BLaER1 (cell line): ENCODE measurements around the gene CTNND2.

ENCODE experiments used
- H3K27ac ChIP-seq: shearing (Covaris generic); formaldehyde crosslinking; 2 replicates; pipeline ENCODE4 v1.8.1; 2022
- H3K27me3 ChIP-seq: shearing (Covaris generic); formaldehyde crosslinking; 2 replicates; pipeline ENCODE4 v1.8.1; 2022
- H3K36me3 ChIP-seq: shearing (Covaris generic); formaldehyde crosslinking; 2 replicates; pipeline ENCODE4 v1.8.1; 2022
- H3K4me1 ChIP-seq: shearing (Covaris generic); formaldehyde crosslinking; 2 replicates; pipeline ENCODE4 v1.8.1; 2022
- H3K4me2 ChIP-seq: shearing (Covaris generic); formaldehyde crosslinking; 2 replicates; pipeline ENCODE4 v1.8.1; 2022
- H3K4me3 ChIP-seq: shearing (Covaris generic); formaldehyde crosslinking; 2 replicates; pipeline ENCODE4 v1.8.1; 2022
- H3K9ac ChIP-seq: shearing (Covaris generic); formaldehyde crosslinking; 2 replicates; pipeline ENCODE4 v1.8.1; 2022
- H3K9me3 ChIP-seq: shearing (Covaris generic); formaldehyde crosslinking; 2 replicates; pipeline ENCODE4 v1.8.1; 2022
- H4K20me1 ChIP-seq: shearing (Covaris generic); formaldehyde crosslinking; 2 replicates; pipeline ENCODE4 v1.8.1; 2022
- Cebpa-rat ChIP-seq: shearing (Covaris generic); IDR thresholded peaks from 2 replicates; pipeline ENCODE4 v1.8.1; 2022

CTNND2 gene

DNA sequence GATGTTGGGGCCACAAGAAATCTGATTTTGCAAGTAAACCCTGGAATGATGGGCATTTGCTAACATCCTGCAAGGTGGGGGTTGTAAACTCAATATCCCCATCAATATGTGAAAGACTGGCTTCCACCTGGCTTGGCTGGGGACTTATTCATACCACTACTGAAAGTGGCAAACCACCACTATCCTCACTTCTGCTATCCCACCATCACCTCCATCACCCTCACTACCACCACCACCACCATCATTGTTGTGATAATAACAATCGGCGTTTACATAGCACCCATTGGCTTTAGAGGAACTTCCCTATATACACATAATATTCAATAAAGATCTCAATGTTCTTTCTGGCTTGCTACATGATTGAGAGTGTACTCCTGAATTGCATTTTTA is 918.5 kb downstream of the CTNND2 start:
- Histone ChIP-seq H3K4me3 (no peak overlapping the region), H3K27me3 (no peaks in the 10 kb centered on the region), H4K20me1 (no peaks in the 10 kb centered on the region), H3K9ac (no peak overlapping the region), H3K4me2 (no peak overlapping the region), H3K27ac (no peak overlapping the region), H3K4me1 (peaks cover 50% of the 10 kb centered on the region), H3K36me3 (no peaks in the 10 kb centered on the region), H3K9me3 (no peaks in the 10 kb centered on the region)
- TF ChIP-seq Cebpa-rat: no peak

DNA sequence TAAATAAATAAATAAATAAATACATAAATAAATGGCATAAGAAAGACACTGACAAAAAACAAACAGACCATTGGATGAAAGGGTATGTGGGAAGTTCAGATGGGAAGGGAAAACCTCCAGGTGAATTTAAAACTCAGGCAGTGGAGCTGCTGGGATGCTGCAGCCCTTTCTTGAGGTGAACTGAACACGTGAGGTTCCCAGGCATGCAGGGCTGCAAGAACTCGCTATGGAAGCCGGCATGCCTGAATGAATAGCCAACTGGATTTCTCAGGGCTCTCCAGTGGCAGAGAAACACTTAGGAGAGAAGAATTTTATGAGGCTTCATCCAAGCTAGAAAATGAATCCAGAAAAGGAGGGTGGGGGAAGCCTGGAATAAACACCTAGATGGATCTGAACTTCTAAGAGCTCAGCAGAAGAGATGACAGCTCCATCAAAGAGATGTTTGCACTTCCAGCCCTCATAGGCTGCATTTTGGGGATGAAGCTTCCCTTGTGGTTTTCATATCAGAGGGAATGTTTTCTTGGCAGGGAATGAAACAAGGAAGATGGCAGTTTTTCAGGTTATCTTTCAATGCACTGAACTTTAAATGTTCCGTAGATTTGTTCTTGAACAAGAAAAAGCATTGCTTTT is 919.0 kb downstream of the CTNND2 start:
- H3K27ac ChIP-seq: no peak overlapping the region
- no peaks in the 10 kb centered on the region for H3K36me3 ChIP-seq
- no peaks in the 10 kb centered on the region for H3K27me3 ChIP-seq
- H4K20me1 ChIP-seq: no peaks in the 10 kb centered on the region
- no peak overlapping the region for H3K4me2 ChIP-seq
- H3K4me1 ChIP-seq: peaks cover 50% of the 10 kb centered on the region
- H3K4me3 ChIP-seq: no peak overlapping the region
- TF ChIP-seq Cebpa-rat: no peak
- no peak overlapping the region for H3K9ac ChIP-seq
- H3K9me3 ChIP-seq: no peaks in the 10 kb centered on the region

- no peak overlapping the region for H3K27ac ChIP-seq
- H3K9ac ChIP-seq: no peak overlapping the region
- H3K36me3 ChIP-seq: no peaks in the 10 kb centered on the region
- no peak overlapping the region for H3K4me2 ChIP-seq
- no peaks in the 10 kb centered on the region for H3K27me3 ChIP-seq
- no peak for TF ChIP-seq Cebpa-rat
- peaks cover 41% of the 10 kb centered on the region for H3K4me1 ChIP-seq
- H3K4me3 ChIP-seq: no peak overlapping the region
- H4K20me1 ChIP-seq: no peaks in the 10 kb centered on the region
- no peaks in the 10 kb centered on the region for H3K9me3 ChIP-seq
These were observed 920.1 kb downstream of the CTNND2 start for GRCh38 chr5:10984021-10984715.

DNA sequence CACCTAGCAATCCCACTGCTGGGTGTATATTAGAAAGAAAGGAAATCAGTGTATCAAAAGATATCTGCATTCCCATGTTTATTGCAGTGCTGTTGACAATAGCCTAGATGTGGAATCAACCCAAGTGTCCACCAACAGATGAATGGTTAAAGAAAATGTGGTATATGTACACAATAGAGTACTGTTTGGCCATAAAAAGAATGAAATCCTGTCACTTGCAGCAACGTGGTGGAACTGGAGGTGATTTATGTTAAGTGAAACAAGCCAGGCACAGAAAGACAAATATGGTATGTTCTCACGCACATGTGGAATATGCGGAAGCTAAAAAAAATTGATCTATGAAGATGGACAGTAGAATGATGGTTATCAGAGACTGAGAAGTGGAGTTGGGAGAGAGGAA is 921.6 kb downstream of the CTNND2 start:
- Histone ChIP-seq H4K20me1 (no peaks in the 10 kb centered on the region), H3K4me2 (peak overlapping the region; percentile 36; the same call in 1 of the 2 replicates), H3K27ac (no peak overlapping the region), H3K4me3 (no peak overlapping the region), H3K4me1 (peaks cover 30% of the 10 kb centered on the region), H3K27me3 (no peaks in the 10 kb centered on the region), H3K36me3 (no peaks in the 10 kb centered on the region), H3K9me3 (no peaks in the 10 kb centered on the region), H3K9ac (no peak overlapping the region)
- TF ChIP-seq Cebpa-rat: no peak

- no peaks in the 10 kb centered on the region for H3K27me3 ChIP-seq
- H3K4me1 ChIP-seq: peaks cover 31% of the 10 kb centered on the region
- H3K4me2 ChIP-seq: peak overlapping the region; percentile 36
- H4K20me1 ChIP-seq: no peaks in the 10 kb centered on the region
- H3K27ac ChIP-seq: no peak overlapping the region
- H3K9me3 ChIP-seq: no peaks in the 10 kb centered on the region
- H3K4me3 ChIP-seq: no peak overlapping the region
- no peaks in the 10 kb centered on the region for H3K36me3 ChIP-seq
- no peak overlapping the region for H3K9ac ChIP-seq
- no peak for TF ChIP-seq Cebpa-rat
These were observed 922.3 kb downstream of the CTNND2 start for GRCh38 chr5:10981932-10982331.

DNA sequence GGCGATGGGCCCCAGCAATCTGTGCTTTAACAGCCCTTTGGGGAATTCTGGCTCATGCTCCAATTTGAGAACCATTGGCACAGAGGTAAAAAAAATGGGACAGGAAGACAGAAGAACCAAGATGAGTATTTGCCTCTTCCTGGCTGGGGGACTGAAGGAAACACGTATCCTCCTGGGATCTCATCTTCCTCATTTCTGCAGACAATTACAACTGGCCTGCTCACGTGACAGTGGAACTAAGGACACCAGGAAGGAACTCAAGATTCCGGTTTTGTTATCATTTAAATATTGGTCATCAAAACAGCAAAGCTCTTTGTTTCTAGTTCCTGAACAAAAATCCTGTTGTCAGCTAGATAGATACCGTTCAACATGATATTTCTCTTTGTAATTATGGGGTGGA is 927.2 kb downstream of the CTNND2 start:
- Histone ChIP-seq H3K4me2 (peak overlapping the region; percentile 73), H4K20me1 (no peaks in the 10 kb centered on the region), H3K9ac (no peak overlapping the region), H3K27me3 (no peaks in the 10 kb centered on the region), H3K4me1 (peaks cover 46% of the 10 kb centered on the region), H3K9me3 (peaks cover 13% of the 10 kb centered on the region; the same call in 1 of the 2 replicates), H3K4me3 (no peak overlapping the region), H3K36me3 (no peaks in the 10 kb centered on the region), H3K27ac (0 out of 2 replicates have a peak overlapping the region, but pooled peaks have one; percentile 7)
- TF ChIP-seq Cebpa-rat: no peak

GRCh38 chr5:10975945-10976344 is 928.3 kb downstream of the CTNND2 start:
- peaks cover 38% of the 10 kb centered on the region for H3K4me1 ChIP-seq
- H3K4me3 ChIP-seq: no peak overlapping the region
- no peaks in the 10 kb centered on the region for H3K36me3 ChIP-seq
- peak overlapping the region; percentile 73 for H3K4me2 ChIP-seq
- H3K27me3 ChIP-seq: no peaks in the 10 kb centered on the region
- TF ChIP-seq Cebpa-rat: no peak
- no peak overlapping the region for H3K27ac ChIP-seq
- H4K20me1 ChIP-seq: no peaks in the 10 kb centered on the region
- H3K9me3 ChIP-seq: peaks cover 13% of the 10 kb centered on the region; the same call in 1 of the 2 replicates
- H3K9ac ChIP-seq: no peak overlapping the region

DNA sequence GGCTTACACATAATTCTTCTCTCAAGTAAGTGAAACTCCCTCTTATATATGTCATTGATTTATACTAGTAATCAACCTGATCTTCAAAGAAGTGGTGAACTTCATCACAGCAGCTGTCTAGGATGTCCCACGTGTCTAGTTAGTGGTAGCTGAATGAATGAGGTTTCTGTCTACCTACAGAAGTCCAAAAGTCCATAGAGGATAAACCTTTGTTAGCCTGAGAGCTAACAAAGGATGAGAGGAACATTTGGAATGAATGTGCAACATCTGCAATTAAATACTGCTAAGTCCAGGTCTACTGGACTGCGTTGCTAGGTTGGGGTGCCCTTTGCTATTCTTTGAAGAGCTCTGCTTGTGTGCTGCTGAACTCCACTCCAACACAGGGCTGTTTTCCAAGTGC is 929.4 kb downstream of the CTNND2 start:
- Histone ChIP-seq H3K27ac (no peak overlapping the region), H3K4me2 (peak overlapping the region; percentile 73), H3K27me3 (no peaks in the 10 kb centered on the region), H3K9me3 (peaks cover 13% of the 10 kb centered on the region; the same call in 1 of the 2 replicates), H3K4me1 (peaks cover 38% of the 10 kb centered on the region), H3K36me3 (no peaks in the 10 kb centered on the region), H3K4me3 (no peak overlapping the region), H4K20me1 (no peaks in the 10 kb centered on the region), H3K9ac (no peak overlapping the region)
- TF ChIP-seq Cebpa-rat: no peak

DNA sequence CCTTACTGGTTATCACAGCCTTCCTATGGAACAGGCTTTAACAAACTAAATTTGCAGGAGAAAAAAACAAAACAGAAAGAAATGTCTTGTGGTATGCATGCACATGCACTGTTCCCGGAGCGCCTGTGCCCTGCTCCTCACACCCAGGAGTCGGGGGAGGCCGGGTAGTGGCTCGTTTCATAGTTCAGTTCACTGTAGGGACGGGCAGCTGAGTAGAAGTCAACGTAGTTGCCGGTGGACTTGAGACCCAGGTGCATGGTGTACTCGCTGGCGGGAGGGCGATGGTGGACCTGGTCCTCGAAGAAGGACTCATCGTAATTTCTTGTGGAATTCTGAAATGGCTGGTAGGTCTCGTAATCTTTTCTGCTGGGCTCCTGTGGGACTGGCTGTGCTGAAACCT is 930.9 kb downstream of the CTNND2 start:
- TF ChIP-seq Cebpa-rat: no peak
- no peak overlapping the region for H3K4me3 ChIP-seq
- H3K27me3 ChIP-seq: no peaks in the 10 kb centered on the region
- H3K4me2 ChIP-seq: no peak overlapping the region
- no peak overlapping the region for H3K9ac ChIP-seq
- no peaks in the 10 kb centered on the region for H4K20me1 ChIP-seq
- no peaks in the 10 kb centered on the region for H3K36me3 ChIP-seq
- H3K27ac ChIP-seq: no peak overlapping the region
- peaks cover 38% of the 10 kb centered on the region for H3K4me1 ChIP-seq
- peaks cover 13% of the 10 kb centered on the region; the same call in 1 of the 2 replicates for H3K9me3 ChIP-seq

- no peak overlapping the region for H3K4me3 ChIP-seq
- H3K36me3 ChIP-seq: no peaks in the 10 kb centered on the region
- no peak overlapping the region for H3K9ac ChIP-seq
- H3K4me2 ChIP-seq: no peak overlapping the region
- H4K20me1 ChIP-seq: no peaks in the 10 kb centered on the region
- no peaks in the 10 kb centered on the region for H3K27me3 ChIP-seq
- peaks cover 4% of the 10 kb centered on the region for H3K4me1 ChIP-seq
- H3K27ac ChIP-seq: no peak overlapping the region
- peaks cover 13% of the 10 kb centered on the region; the same call in 1 of the 2 replicates for H3K9me3 ChIP-seq
- no peak for TF ChIP-seq Cebpa-rat
These were observed 934.5 kb downstream of the CTNND2 start for GRCh38 chr5:10969684-10970180.
